ENCODE measurements around the gene ZC3H13. TPM values are rescaled to one million over a fixed set of nuclear protein-coding genes. Genes with fewer than 3 reads are reported as not detected.

ZC3H13 gene
- polyA plus RNA-seq, 4 donors = 62.7 to 73.2 (median 68.5) TPM

Other genes with a start within 250 kb of the ZC3H13 start
- gene SIAH3, start 201.0 kb downstream of the ZC3H13 start, polyA plus RNA-seq (ENCODE audit: insufficient read length in 4 of 4) = 1 to 10 TPM in 3 of 4 donors, under 1 TPM in 1; 0.72 to 2.8 (median 1.1) TPM
- gene CPB2, start 52.3 kb upstream of the ZC3H13 start, polyA plus RNA-seq (ENCODE audit: insufficient read length in 4 of 4) = 1 to 10 TPM in 1 of 4 donors, under 1 TPM in 3; 0.21 to 1.4 (median 0.25) TPM
- 10 to 100 TPM in 3 of 4 donors, 1 to 10 TPM in 1; 8.0 to 18.3 (median 11.1) TPM for gene LCP1, start 129.4 kb upstream of the ZC3H13 start, polyA plus RNA-seq (ENCODE audit: insufficient read length in 4 of 4)
- gene LRRC63, start 159.2 kb upstream of the ZC3H13 start, polyA plus RNA-seq (ENCODE audit: insufficient read length in 4 of 4) = under 1 TPM; 0.13 to 0.22 (median 0.19) TPM

Measured in left renal pelvis (tissue), 4 donors.